ENCODE data around the gene CHMP1A.
"Not testable (repeated sequence)": the region's sequence is repeated elsewhere in the genome, so short reads cannot be mapped to it uniquely, and the experiment has no call there.

Gene CHMP1A

GRCh38 chr16:89660146-89660545, 2.6 kb upstream of the CHMP1A start:
- no peak for DNase-seq (ENCODE audit: low read depth in 4 of 4, low spot score in 1 of 4)

GRCh38 chr16:89658221-89658879, 842 bp upstream of the CHMP1A start:
- no peak for DNase-seq (ENCODE audit: low read depth in 4 of 4, low spot score in 1 of 4)

- DNase-seq (ENCODE audit: low read depth in 4 of 4, low spot score in 1 of 4), result no peak
These were observed 930 bp downstream of the CHMP1A start for GRCh38 chr16:89656435-89657121.

- DNase-seq (ENCODE audit: low read depth in 4 of 4, low spot score in 1 of 4), result no peak
These were observed 2.4 kb downstream of the CHMP1A start for GRCh38 chr16:89655062-89655643.

- DNase-seq (ENCODE audit: low read depth in 4 of 4, low spot score in 1 of 4), result no peak
These were observed 3.7 kb downstream of the CHMP1A start for GRCh38 chr16:89653656-89654295.

GRCh38 chr16:89651584-89651983, 5.9 kb downstream of the CHMP1A start:
- no peak for DNase-seq (ENCODE audit: low read depth in 4 of 4, low spot score in 1 of 4)

- DNase-seq (ENCODE audit: low read depth in 4 of 4, low spot score in 1 of 4), result no peak
These were observed 10.6 kb downstream of the CHMP1A start for GRCh38 chr16:89646906-89647305.

GRCh38 chr16:89646270-89646669, 11.2 kb downstream of the CHMP1A start:
- DNase-seq (ENCODE audit: low read depth in 4 of 4, low spot score in 1 of 4), result no peak

- no peak for DNase-seq (ENCODE audit: low read depth in 4 of 4, low spot score in 1 of 4)
These were observed 12.4 kb downstream of the CHMP1A start for GRCh38 chr16:89645122-89645521.

- DNase-seq (ENCODE audit: low read depth in 4 of 4, low spot score in 1 of 4), result no peak
These were observed 13.7 kb downstream of the CHMP1A start for GRCh38 chr16:89643769-89644300.

- no peak for DNase-seq (ENCODE audit: low read depth in 4 of 4, low spot score in 1 of 4)
These were observed 14.9 kb downstream of the CHMP1A start for GRCh38 chr16:89642574-89642973.

- no peak for DNase-seq (ENCODE audit: low read depth in 4 of 4, low spot score in 1 of 4)
These were observed 15.9 kb downstream of the CHMP1A start for GRCh38 chr16:89641458-89642119.

GRCh38 chr16:89639385-89639784, 18.1 kb downstream of the CHMP1A start:
- no peak for DNase-seq (ENCODE audit: low read depth in 4 of 4, low spot score in 1 of 4)

- no peak for DNase-seq (ENCODE audit: low read depth in 4 of 4, low spot score in 1 of 4)
These were observed 19.1 kb downstream of the CHMP1A start for GRCh38 chr16:89638455-89638854.

GRCh38 chr16:89637379-89637778, 20.1 kb downstream of the CHMP1A start:
- DNase-seq (ENCODE audit: low read depth in 4 of 4, low spot score in 1 of 4), result no peak

GRCh38 chr16:89636663-89637062, 20.8 kb downstream of the CHMP1A start:
- DNase-seq (ENCODE audit: low read depth in 4 of 4, low spot score in 1 of 4), result no peak

GRCh38 chr16:89634463-89635385, 22.8 kb downstream of the CHMP1A start:
- DNase-seq (ENCODE audit: low read depth in 4 of 4, low spot score in 1 of 4), result not testable (repeated sequence)

- DNase-seq (ENCODE audit: low read depth in 4 of 4, low spot score in 1 of 4), result no peak
These were observed 24.4 kb downstream of the CHMP1A start for GRCh38 chr16:89633064-89633631.

- no peak for DNase-seq (ENCODE audit: low read depth in 4 of 4, low spot score in 1 of 4)
These were observed 27.5 kb downstream of the CHMP1A start for GRCh38 chr16:89629827-89630610.
